Measurements from ENCODE around the gene TECPR2. TPM values are rescaled to one million over a fixed set of nuclear protein-coding genes. Genes with fewer than 3 reads are reported as not detected.

Gene TECPR2
- total and polyA plus RNA-seq, 2 of the 13 experiments (the other 11 are each of a cell fraction or from before 2014, with no cell fraction given): 3.5 to 5.7 TPM

DNA sequence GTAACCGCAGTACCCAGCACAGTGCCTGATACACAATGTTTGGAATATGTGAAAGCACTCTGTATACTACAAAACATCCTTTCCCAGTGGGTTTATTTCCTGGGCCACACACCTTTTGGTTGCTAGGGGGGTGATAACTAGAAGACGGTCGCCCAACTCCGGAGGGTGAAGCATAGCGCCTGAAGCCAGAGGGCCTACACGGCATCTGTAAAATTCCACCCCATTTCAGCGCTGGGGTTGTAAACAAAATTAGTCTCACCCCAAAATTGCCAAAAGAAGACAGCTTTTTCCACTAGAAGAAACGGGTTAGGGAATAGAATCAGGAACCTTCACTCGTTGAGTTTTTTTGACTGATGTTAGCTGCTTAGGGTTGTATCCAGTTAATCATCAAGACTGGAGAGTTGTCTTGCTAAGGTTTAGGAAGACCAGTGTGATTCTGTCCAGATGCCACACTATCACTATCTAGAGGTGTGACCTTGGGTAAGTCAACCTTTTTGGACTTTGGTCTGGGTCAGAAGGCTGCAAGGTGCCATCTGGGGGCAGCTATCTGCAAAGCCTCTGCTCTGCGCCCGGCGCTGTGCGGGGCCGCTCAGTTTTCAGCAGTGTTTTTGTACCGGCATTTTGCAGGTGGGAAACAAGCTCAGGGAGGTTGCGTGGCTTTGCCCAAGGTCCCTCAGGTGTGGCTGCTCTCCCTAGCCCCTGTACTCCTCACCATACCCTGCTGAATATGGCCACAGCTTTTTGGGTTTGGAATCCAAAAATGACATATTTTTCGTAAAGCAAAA, 41.9 kb upstream of the TECPR2 start (continued):
- TF ChIP-seq, protein P1, sequence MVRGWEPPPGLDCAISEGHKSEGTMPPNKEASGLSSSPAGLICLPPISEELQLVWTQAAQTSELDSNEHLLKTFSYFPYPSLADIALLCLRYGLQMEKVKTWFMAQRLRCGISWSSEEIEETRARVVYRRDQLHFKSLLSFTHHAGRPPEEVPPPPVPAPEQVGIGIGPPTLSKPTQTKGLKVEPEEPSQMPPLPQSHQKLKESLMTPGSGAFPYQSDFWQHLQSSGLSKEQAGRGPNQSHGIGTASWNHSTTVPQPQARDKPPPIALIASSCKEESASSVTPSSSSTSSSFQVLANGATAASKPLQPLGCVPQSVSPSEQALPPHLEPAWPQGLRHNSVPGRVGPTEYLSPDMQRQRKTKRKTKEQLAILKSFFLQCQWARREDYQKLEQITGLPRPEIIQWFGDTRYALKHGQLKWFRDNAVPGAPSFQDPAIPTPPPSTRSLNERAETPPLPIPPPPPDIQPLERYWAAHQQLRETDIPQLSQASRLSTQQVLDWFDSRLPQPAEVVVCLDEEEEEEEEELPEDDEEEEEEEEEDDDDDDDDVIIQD (CRISPR knock-in tag; IDR thresholded peaks at IDR 0.05; ENCODE audit: low read depth): 0 out of 2 replicates have a peak, but pooled peaks have one; percentile 39
- TF ChIP-seq SMAD9 (CRISPR knock-in tag; IDR thresholded peaks at IDR 0.05) (no peak), ZNF569 (CRISPR knock-in tag; IDR thresholded peaks at IDR 0.05; ENCODE audit: borderline replicate concordance) (no peak), ZNF367 (CRISPR knock-in tag; IDR thresholded peaks at IDR 0.05; ENCODE audit: borderline replicate concordance) (no peak), BRCA1 (CRISPR knock-in tag; IDR thresholded peaks at IDR 0.05) (no peak; the same call in 1 of the 2 replicates), AKAP8 (CRISPR knock-in tag; IDR thresholded peaks at IDR 0.05) (0 out of 2 replicates have a peak, but pooled peaks have one; percentile 12), ZFP82 (CRISPR knock-in tag; IDR thresholded peaks at IDR 0.05; ENCODE audit: borderline replicate concordance) (0 out of 2 replicates have a peak, but pooled peaks have one; percentile 67), HDAC6 (IDR thresholded peaks at IDR 0.05; ENCODE audit: low read depth, low read length) (no peak), KLF15 (CRISPR knock-in tag; IDR thresholded peaks at IDR 0.05; ENCODE audit: borderline replicate concordance) (no peak), ZNF850 (CRISPR knock-in tag; conservative IDR thresholded peaks at IDR 0.05) (0 out of 2 replicates have a peak, but pooled peaks have one; percentile 71), KDM5B (CRISPR knock-in tag; IDR thresholded peaks at IDR 0.05; ENCODE audit: borderline replicate concordance) (no peak)
- TF ChIP-seq, protein P2, sequence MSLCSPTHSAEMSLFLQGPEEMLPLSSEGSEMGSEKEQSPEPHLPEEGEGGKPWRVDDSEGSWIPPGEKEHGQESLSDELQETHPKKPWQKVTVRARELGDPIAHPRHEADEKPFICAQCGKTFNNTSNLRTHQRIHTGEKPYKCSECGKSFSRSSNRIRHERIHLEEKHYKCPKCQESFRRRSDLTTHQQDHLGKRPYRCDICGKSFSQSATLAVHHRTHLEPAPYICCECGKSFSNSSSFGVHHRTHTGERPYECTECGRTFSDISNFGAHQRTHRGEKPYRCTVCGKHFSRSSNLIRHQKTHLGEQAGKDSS (CRISPR knock-in tag; IDR thresholded peaks at IDR 0.05; ENCODE audit: borderline replicate concordance, low read depth): peak; percentile 65; the same call in 1 of the 2 replicates
- TF ChIP-seq, protein P3, sequence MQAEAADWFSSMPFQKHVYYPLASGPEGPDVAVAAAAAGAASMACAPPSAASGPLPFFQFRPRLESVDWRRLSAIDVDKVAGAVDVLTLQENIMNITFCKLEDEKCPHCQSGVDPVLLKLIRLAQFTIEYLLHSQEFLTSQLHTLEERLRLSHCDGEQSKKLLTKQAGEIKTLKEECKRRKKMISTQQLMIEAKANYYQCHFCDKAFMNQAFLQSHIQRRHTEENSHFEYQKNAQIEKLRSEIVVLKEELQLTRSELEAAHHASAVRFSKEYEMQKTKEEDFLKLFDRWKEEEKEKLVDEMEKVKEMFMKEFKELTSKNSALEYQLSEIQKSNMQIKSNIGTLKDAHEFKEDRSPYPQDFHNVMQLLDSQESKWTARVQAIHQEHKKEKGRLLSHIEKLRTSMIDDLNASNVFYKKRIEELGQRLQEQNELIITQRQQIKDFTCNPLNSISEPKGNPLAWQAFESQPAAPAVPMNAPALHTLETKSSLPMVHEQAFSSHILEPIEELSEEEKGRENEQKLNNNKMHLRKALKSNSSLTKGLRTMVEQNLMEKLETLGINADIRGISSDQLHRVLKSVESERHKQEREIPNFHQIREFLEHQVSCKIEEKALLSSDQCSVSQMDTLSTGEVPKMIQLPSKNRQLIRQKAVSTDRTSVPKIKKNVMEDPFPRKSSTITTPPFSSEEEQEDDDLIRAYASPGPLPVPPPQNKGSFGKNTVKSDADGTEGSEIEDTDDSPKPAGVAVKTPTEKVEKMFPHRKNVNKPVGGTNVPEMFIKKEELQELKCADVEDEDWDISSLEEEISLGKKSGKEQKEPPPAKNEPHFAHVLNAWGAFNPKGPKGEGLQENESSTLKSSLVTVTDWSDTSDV (CRISPR knock-in tag; IDR thresholded peaks at IDR 0.05): no peak
- TF ChIP-seq, protein P4, sequence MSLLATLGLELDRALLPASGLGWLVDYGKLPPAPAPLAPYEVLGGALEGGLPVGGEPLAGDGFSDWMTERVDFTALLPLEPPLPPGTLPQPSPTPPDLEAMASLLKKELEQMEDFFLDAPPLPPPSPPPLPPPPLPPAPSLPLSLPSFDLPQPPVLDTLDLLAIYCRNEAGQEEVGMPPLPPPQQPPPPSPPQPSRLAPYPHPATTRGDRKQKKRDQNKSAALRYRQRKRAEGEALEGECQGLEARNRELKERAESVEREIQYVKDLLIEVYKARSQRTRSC (CRISPR knock-in tag; IDR thresholded peaks at IDR 0.05; ENCODE audit: low read depth): no peak
- TF ChIP-seq, protein P5, sequence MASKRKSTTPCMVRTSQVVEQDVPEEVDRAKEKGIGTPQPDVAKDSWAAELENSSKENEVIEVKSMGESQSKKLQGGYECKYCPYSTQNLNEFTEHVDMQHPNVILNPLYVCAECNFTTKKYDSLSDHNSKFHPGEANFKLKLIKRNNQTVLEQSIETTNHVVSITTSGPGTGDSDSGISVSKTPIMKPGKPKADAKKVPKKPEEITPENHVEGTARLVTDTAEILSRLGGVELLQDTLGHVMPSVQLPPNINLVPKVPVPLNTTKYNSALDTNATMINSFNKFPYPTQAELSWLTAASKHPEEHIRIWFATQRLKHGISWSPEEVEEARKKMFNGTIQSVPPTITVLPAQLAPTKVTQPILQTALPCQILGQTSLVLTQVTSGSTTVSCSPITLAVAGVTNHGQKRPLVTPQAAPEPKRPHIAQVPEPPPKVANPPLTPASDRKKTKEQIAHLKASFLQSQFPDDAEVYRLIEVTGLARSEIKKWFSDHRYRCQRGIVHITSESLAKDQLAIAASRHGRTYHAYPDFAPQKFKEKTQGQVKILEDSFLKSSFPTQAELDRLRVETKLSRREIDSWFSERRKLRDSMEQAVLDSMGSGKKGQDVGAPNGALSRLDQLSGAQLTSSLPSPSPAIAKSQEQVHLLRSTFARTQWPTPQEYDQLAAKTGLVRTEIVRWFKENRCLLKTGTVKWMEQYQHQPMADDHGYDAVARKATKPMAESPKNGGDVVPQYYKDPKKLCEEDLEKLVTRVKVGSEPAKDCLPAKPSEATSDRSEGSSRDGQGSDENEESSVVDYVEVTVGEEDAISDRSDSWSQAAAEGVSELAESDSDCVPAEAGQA (IDR thresholded peaks at IDR 0.05; ENCODE audit: low read depth): no peak
- TF ChIP-seq, protein P5 (CRISPR knock-in tag; IDR thresholded peaks at IDR 0.05; ENCODE audit: borderline replicate concordance): 0 out of 2 replicates have a peak, but pooled peaks have one; percentile 18
